Stimulated activated CD8-positive, alpha-beta memory T cell treated with anti-CD3 and anti-CD28 coated beads, Interleukin-4, amount 100 ng/mL, for 1 hour (primary cell): ENCODE data around the gene ARHGEF4.

Experiments
- DNase-seq, 2 donors: peaks; one replicate each; pipeline ENCODE4 v3.0.0-alpha.2; 2020; ENCODE audit warnings: low read depth in 2 of 2, low spot score in 1 of 2

The ARHGEF4 gene

DNA sequence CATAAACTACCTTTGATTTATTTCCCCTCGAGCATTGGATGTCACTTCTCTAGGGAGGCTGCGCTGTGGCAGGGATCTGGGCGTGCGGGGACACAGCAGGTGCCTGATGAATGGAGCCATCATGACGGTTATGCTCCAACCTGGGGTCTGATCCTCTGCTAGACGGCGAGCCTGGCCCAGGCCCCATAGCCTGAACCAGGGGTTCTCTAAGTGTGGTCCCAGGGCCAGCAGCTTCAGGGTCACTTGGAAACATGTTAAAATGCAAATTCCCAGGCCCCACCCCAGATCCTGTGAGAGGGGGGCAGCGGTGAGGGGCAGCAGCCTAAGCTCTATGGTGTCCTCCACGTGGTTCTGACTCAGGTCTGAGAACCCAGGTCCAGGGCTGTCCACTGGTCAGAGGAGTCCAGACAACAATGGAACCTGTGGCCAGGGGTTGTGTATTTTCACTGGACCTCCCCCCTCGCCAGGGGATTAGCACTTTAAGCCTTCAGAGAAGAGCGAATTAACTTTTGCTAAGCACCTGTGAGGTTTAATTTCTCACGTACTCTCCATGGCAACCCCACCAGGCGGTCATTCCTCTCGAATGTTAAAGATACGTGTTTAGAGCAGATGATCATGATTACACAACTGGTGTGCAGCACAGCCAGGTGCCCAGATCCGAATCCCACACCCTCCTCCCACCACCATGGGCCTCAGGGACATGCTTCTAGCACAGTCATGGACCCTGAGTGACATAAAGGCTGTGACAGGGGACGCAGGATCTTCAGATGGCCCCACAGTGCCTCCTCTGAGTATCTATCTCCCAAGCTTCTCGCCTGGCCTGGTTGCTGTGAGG lies 1.6 kb upstream of the ARHGEF4 start:
- DNase-seq, result no peak

DNA sequence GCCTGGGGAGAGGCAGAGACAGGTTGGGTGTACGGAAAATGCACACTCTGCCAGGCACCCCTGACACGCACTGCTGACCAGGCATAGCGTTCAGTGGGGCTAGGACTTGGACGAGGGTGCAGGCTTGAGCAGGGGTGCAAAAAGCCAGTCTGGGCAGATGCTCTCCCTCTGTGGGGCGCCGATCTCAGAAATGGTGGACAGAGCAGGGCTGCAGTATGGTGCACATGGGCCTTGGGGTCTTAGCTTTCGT lies 1.0 kb upstream of the ARHGEF4 start:
- DNase-seq, result no peak

DNA sequence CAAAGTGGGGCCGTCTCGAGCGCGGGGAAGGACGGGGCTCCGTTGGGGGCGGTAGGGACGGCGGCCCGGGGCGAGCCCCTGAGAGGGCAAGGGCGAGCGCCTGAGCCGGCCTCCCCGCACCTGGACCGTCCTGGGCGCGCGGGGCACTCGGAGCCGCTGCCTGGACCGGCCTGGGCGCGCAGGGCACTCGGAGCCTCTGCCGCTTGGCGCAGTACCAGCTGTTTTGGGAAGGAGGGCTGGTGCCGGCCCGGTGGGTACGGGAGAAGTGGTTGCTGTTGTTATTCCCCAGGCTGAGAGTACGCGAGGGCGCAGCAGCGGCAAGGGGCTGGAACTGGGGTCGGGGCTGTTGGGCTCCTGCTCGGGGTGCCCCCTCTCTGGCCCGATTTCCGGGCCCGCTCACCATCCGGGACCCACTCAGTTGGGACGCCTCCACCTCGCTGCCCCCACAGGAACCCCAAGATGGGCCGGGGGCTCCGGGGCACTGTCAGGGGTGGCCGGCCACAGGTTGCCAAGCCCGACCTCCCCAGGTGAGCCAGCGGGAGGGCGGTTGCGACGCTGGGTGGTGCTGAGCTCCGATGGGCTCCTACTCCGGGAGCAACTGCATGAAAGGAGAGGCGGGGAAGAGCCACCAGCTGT lies 579 bp downstream of the ARHGEF4 start:
- no peak for DNase-seq

DNA sequence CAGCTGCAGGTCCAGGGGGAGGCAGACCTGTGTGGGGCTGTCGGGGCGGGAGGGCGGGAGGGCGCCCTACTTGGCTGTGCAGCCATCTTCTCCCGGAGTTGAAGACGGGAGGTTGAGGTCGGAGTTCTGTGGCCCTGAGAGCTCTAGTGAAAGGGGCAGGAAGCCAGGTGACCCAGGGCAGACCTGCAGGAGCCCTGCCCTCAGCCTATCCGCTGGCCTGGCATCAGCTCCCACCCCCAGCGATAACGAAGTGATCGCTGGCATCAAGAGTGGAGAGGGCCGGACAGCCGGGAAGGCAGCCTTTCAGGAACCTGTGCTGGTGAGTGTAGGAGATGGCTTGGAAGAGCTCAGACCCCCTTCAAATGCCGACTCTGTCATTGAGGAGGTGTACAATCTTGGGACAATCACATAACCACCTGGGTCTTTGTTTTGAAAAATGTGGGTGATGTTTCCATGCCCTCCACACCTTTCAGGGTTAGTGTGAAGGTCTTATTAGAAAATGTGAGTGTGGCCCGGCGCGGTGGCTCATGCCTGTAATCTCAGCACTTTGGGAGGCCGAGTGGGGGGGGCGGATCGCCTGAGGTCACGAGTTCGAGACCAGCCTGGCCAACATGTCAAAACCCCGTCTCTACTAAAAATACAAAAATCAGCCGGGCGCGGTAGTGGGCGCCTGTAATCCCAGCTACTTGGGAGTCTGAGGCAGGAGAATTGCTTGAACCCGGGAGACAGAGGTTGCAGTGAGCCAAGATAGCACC lies 1.3 kb downstream of the ARHGEF4 start:
- no peak for DNase-seq

DNA sequence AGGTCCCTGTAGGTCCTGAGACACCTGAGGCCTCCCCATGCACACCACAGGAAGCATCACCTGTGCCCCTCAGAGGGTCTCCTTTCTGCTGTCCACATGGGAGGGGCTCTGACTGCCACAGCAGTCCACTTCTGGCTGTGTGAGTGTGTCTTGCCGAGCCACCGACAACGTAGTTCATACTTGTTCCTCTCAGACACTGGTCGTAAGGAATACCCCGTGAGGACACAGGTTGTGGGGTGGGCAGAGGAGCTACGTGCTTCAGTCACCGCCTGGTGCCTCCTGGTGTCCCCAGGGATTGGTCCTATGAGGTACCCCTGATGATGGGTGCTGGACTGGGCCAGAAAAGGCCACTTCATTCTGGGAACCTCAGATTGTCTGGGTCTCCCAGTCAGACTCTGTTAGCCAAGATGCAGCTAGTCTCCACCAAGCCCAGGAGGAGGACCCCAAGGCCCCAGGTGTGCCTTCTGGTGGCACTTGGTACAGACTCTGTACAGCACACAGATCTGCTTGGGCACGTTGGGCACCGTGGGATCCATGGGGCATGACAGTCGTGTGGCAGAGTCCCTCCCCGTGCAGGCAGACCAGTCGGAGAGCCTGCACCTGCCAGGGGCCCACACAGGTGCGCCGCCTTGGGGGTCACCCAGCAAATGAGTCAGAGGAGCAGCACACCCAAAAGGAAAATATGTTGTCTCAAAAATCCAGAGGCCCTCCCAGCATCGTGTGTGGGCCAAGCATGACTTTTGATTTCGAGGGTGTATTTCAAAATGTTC lies 2.5 kb downstream of the ARHGEF4 start:
- no peak for DNase-seq

DNA sequence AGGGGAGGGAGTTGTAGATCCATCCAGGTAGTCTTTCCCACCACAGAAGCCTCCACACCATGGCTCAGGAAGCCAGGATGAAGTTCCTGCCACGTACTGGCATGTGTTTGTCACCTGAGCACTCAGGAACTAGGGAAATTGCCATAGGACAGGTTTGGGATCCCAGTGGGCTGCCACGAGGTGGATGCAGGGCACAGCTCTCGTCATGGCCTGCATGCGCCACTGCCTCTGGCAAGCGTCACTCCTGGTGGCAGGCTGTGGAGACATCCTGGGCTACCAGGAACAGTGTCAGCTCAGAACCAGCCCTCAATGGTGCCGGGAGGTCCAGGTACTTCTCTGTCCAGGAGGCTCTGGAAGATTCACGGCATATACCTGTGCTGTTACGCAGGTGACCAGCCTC lies 3.8 kb downstream of the ARHGEF4 start:
- no peak for DNase-seq

DNA sequence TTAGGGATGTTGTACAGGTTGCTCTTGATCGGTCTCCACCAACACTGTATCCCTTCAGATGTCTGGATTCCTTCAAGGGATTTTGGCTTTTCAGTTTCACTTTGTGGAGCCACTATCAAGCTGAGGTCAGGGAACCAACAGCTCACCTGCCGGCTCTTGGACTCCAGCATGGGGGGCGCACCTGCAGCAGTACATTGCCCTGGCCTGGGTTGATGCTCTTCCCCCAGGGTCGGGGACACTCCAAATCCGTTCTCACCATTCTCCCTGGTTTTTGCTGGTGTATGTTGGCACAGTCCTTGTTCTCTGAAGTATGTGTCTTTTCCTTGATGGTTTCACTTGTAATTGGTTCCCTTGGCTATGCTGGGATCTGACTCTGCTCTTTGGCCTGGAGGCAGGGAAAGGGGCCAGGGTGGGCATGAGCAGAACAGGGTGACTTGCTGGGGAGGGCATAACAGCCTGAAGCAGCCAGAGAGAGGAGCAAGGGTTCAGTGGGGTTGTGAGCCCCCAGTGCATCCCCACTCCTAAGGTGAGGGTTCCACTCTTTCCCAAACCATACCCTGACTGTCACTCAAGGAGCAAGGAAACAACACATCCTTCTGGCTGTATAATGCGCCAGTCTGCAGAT lies 5.1 kb downstream of the ARHGEF4 start:
- DNase-seq, result no peak

DNA sequence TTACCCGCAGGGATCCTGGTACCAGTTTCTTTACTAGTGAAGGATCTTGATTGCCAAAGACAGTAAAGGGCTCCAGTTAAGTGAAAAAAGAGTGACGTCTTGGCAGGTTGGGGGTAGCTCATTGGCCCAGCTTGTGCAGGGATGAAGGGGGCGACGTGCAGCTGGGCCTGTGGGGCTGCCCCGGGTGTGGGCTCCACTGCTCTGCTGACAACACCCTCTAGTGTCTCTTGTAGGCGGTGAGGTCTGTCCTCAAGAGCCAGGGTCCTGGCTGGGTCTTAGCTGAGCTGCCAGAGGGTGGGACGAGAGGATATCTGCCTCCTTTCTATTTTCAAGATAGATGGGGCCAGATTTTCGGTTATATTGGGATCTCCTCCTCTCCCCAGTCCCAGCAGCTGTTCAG lies 6.1 kb downstream of the ARHGEF4 start:
- DNase-seq, result no peak

DNA sequence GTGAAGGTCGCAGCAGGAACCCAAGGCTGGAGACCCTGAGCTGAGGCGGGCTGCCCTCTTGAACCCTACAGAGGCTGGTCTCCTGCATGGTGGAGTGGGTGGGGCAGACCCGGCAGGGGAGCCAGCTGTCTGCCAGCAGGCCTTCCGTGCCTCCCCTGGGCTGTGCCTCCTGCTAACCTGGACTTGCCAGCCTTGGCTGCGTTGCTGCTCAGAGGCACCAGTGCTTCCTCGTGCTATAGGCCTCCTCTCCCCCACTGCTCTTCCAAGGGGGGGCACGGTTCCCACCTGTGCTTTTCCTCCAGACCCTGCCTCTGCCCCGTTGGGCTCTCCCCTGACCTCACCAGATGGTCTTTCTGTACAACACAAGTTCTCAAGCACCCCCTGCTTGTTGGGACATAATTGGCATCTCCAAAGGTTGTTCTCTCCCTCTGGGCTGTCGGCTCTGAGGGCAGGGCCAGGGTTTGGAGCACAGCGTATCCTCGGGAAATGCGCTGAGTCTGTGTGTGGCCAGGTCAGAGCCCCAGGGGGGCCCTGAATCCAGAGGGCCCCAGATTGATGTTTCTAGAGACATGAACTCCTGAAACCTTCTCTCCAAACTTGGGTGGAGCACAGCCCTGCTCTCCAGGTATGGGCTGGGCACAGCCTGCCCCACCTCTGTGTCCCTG lies 6.7 kb downstream of the ARHGEF4 start:
- DNase-seq, result no peak

DNA sequence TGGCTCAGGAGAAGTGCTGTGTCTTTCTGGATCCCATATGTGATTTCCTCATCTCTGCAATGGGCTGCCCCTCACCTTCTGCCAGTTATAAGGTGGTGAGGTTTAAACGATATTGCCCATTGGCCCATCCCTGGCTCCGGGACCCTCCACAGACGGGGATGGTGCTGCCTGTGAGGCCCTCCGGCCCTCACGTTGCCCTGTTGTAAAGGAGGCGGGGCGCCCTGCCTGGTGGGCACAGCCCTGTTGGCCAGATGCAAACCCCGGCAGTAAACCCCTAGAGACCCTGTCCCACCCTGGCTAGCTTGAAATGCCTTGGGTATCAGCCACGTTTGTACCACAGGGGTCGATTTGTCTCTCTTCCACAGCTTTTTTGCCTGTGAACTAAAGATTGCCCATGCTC lies 7.4 kb downstream of the ARHGEF4 start:
- DNase-seq, result no peak

DNA sequence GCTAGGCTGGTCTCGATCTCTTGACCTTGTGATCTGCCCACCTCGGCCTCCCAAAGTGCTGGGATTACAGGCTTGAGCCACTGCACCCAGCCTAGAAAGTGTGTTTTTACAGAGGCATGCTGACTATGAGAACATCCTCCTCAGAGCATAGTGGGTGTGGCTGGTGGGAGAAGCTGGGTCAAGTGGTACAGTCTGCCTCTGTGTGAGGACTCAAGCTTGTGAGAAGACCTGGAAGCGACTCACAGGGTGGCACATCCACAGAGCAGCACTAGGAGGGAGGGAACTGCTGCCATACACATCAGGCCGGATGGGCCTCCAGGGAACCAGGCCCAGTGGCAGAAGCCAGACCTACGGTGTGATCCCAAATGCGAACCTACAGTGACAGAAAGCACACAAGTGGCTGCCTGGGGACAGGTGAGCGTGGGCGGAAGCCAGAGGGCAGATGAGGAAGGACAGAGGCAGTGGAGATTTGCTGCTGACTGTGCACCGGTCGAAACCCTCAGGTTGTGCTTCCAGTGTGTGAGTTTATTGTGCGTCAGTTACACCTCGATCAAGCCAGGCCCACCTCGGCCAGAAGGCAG lies 8.9 kb downstream of the ARHGEF4 start:
- DNase-seq, result no peak

DNA sequence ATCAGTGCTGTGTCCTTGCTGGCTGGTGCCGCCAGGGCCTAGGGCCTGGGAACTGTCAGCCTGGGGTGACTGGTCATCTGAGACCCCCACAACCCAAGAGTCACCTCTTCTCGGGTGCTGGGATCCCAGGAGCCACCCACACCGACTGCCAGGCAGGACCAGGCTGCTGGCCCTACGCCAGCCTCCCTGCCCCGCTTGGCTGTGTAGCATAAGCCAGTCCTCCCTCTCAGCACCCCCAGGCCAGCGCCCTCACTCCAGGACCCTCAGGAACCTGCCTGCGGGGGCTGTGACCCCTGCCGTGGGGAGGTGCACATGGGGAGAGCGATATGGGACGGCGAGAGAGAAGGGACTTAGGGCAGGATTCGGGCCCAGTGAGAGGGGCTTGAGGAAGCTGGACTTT lies 9.5 kb downstream of the ARHGEF4 start:
- no peak for DNase-seq

DNA sequence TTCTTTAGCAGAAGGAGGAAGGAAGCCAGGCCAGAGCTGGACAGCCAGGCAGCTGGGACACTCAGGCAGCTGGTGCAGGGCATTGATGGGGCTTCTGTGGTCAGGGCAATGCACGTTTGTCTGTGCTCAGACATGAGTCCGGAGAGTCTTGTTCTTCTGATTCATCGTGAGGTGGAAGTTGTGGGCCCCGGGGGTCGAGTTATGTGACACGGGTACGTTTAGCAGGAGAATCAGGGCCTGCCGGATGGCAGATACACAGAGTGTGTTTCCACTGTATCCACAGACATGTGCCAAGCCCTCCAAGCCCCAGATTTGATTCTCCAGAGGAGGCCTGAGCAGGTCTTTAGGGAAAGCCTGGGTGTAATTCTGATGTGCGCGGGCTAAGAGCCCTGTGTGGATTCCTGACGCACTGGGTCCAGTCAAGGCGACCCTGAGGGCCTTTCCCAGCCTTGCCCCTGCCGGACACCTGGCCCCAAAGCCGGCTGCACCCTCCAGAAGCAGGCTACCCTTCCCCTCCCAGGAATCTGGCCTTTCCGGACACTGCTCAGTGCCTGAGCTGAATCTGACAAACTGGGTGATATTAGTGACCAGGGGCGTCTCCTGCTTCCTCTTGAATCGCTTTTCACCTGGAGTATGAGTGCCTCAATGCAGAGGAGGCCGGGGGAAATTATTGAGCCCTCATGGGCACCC lies 10.1 kb downstream of the ARHGEF4 start:
- DNase-seq, result no peak

DNA sequence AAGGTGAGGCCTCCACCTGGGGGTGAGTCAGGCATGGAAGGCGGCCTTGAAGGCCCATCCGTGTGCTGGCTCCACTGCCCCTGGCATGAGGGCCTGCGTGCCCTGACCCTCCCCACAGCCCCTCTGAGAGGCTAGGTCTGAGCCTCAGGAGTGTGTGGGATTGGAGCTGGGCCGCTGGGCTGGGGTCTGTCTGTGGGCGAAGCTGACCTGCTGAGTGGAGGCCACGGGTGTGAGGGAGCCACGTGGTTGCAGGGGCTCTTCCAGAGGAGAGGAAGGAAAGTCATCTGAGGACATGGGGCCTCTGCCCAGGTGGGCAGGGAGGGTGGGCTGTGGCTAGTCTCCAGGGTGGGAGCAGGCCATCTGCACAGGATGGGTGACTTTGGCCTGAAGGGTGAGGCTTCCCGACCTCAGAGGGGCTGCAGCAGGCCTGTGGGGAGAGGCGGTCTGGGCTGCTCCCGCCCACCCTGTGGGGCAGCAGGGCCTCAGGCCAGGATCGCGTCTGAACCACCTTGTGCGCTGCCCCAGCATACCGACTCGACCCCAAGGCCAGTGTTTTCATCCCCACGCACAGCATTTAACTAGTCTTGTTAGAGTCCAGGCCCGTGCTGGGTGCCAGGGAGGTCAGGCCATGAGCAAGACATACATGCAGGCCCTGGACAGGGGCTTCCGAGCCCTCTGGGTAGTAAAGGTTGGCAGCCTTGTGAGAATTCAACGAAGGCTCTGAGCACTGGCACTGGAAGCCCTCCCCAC lies 11.2 kb downstream of the ARHGEF4 start:
- DNase-seq, result no peak

DNA sequence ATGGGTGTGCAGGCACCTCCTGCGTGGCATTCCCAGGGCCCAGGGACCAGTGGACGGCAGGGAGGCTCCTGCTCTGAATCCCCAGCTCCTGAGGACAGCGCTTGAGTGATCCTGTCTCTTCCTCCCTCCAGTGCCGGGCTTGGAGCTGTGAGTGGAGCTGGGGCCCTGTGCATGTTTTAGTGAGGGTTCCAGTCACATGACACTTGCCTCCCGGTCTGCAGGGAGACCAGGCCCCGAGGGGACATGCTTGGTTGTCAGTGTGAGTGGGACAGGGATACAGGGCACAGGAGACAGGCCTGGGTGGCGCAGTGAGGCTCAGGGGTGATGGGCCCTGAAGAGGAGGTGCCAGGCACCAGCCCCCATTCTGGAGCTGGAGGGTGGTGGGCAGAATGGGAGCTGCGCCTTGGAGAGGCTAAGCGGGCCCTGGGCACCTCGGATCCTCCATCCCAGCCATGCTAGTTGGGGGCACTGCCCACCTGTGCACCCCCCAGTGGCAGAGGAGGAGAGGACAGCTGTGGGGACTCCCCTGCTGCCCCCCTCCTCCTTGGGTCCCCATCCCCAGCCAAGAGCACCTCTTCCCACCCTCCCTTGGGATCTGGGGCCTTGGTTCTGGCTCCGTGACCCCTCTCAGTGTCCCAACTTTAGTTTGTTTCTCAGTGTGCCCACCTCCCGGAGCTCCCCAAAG lies 12.0 kb downstream of the ARHGEF4 start:
- DNase-seq, result no peak

DNA sequence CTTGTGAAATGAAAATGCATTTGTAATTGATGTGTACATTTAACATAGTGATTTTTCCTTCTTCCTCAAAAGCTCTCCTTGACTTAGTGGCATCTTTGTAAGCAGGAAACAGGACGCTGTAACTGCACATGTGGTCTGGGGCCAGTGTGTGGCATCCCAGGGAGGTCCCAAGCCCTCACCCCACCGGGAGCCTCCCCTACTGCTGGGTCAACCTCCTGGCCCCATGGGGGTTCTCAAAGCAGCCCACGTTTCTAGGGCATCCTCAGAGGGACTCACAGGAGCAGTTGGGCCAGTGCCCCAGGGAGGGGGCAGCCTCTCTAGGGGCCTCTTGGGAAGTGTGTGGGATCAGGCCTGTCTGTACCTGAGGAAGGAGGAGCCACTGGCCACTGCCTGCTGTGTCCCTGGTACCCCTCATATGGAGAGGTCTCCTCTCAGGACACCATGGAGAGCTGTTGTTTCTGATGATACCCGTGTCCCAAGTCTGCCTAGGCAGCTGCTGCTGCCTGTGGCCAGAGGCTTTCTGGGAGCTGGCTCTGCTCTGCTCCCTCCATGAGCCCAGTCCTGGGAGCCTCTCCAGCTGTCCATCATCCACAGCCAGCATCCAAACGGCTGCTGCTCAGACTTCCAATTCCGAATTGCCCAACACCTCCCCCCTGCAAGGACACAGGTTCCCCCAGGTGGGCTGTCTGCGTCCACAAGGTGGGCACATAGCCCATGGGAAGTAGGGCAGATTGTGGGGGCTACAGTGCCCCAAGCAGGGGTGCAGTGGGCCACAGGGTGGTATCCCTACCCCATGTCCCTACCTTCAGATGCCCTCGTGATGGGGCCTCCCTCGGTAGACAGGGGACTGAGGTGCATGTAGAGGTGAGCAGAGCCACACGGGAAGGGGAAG lies 13.4 kb downstream of the ARHGEF4 start:
- no peak for DNase-seq

DNA sequence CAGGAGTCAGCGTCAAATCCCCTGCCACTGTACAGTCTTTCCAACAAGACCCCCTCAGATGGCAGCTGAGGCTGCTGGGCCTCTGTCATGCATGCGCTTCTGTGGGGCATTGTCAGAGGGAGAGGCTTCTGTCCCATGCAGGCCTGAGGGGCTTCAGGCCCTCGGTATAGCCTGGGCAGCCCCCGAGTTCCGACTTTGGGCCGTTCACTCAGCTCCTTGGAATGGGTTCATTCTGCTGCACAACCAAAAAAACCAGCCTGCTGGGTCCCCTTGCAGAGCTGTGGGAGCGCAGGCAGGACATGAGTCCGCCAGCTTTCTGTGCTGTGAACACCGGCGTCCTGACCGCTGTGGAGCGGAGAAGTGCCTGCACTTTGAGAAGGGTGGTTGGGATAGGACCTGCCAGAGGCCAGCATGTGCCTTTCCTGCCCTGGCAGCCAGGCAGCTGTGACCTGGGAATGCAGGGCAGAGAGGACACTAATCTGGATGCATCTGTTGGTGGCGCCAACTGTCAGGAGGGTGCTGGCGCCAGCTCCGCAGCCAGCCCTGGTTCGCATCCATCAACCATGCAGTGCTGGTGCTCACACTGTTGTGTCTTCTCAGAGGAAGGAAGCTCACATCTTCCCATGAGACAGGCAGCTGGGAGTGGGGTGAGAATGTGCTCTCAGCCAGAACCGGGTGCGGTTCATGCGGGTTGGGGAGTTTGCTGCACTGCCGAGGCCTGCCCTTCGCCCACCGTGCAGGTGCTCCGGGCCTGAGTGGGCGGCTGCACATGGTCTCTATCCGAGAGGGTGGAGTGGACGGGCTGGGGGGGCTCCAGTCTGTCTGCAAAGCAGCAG lies 14.3 kb downstream of the ARHGEF4 start:
- no peak for DNase-seq
